LNCAP (cell line): ENCODE results near the gene MSI2.

Source experiments
- CTCF ChIP-seq: fragments of 450-650 bp; IDR thresholded peaks from 2 replicates; pipeline ENCODE4 v1.5.1; 2017; ENCODE audit warnings: mild to moderate bottlenecking

Gene MSI2

GRCh38 chr17:57551321-57552079 lies 295.2 kb downstream of the MSI2 start:
- no peak for TF ChIP-seq CTCF

GRCh38 chr17:57552114-57552624 lies 295.8 kb downstream of the MSI2 start:
- TF ChIP-seq CTCF: no peak

GRCh38 chr17:57553526-57553925 lies 297.2 kb downstream of the MSI2 start:
- TF ChIP-seq CTCF: no peak

- no peak for TF ChIP-seq CTCF
Measured at GRCh38 chr17:57553991-57554825, 297.9 kb downstream of the MSI2 start.

GRCh38 chr17:57554826-57555635 lies 298.7 kb downstream of the MSI2 start:
- TF ChIP-seq CTCF: no peak

GRCh38 chr17:57555636-57556175 lies 299.4 kb downstream of the MSI2 start:
- TF ChIP-seq CTCF: no peak

- TF ChIP-seq CTCF: no peak
Measured at GRCh38 chr17:57556320-57556719, 300.0 kb downstream of the MSI2 start.
